ENCODE data around the gene COCH. TPM values are rescaled to one million over a fixed set of nuclear protein-coding genes. Genes with fewer than 3 reads are reported as not detected.

Gene COCH
- total RNA-seq, 1 donor from 2014 or later, result 29.0 TPM

DNA sequence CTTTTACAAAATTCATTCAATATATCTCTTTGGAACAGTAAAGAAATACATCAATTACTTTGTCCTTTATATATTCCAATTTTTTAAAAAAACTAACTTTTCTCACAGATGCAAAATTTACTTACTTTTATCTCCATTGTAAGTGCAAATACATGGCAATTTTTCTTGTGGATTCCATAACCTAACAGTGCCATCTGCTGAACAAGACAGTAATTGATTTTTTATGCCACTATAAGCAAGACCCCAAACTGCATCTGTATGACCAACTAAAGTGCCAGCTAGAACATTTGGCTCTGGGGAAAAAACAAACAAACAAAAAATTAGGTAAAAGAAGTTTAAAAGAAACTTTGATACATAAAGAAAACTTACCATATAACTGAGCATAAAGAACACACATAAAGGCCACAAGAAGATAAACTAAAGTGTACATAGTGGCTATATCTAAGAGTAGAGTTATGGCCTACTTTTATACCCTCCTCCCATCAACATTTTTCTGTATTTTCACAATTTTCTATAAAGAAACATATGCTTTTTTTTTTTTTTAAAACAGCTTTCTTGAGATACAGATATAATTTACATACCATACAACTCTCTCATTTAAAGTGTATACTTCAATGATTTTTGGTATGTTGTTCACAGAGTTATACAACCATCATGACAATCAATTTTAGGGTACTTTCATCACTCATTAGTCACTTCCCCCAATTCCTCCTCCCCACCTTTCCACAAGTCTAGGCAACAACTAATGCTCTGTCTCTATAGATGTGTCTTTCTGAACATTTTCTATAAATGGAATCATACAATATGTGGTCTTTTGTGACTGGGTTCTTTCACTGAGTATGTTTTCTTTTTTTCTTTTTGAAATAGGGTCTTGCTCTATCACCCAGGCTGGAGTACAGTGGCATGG is 32.6 kb downstream of the COCH start:
- no peaks in the 10 kb centered on the region for H3K4me1 Mint-ChIP-seq (ENCODE audit: low read depth, unreplicated experiment)
- H3K9me3 Mint-ChIP-seq (ENCODE audit: unreplicated experiment), result no peaks in the 10 kb centered on the region
- no peak for TF ChIP-seq CTCF (IDR thresholded peaks at IDR 0.05; ENCODE audit: partially characterized antibody, unreplicated experiment)
- no peak for DNase-seq
- no peak overlapping the region for H3K27ac Mint-ChIP-seq (ENCODE audit: unreplicated experiment)
- no peak overlapping the region for H3K4me3 Mint-ChIP-seq (ENCODE audit: unreplicated experiment)
- H3K36me3 Mint-ChIP-seq (ENCODE audit: unreplicated experiment), result no peaks in the 10 kb centered on the region
- H3K27me3 Mint-ChIP-seq (ENCODE audit: unreplicated experiment), result no peaks in the 10 kb centered on the region

GRCh38 chr14:30907659-30908057 is 33.3 kb downstream of the COCH start:
- Mint-ChIP-seq H3K9me3 (ENCODE audit: unreplicated experiment) (no peaks in the 10 kb centered on the region), H3K36me3 (ENCODE audit: unreplicated experiment) (no peaks in the 10 kb centered on the region), H3K4me1 (ENCODE audit: low read depth, unreplicated experiment) (no peaks in the 10 kb centered on the region), H3K4me3 (ENCODE audit: unreplicated experiment) (no peak overlapping the region), H3K27me3 (ENCODE audit: unreplicated experiment) (no peaks in the 10 kb centered on the region), H3K27ac (ENCODE audit: unreplicated experiment) (no peak overlapping the region)
- no peak for DNase-seq
- TF ChIP-seq CTCF (IDR thresholded peaks at IDR 0.05; ENCODE audit: partially characterized antibody, unreplicated experiment), result no peak

- TF ChIP-seq CTCF (IDR thresholded peaks at IDR 0.05; ENCODE audit: partially characterized antibody, unreplicated experiment), result no peak
- no peak overlapping the region for H3K27ac Mint-ChIP-seq (ENCODE audit: unreplicated experiment)
- H3K36me3 Mint-ChIP-seq (ENCODE audit: unreplicated experiment), result no peaks in the 10 kb centered on the region
- H3K27me3 Mint-ChIP-seq (ENCODE audit: unreplicated experiment), result no peaks in the 10 kb centered on the region
- no peaks in the 10 kb centered on the region for H3K9me3 Mint-ChIP-seq (ENCODE audit: unreplicated experiment)
- DNase-seq, result no peak
- H3K4me3 Mint-ChIP-seq (ENCODE audit: unreplicated experiment), result no peak overlapping the region
- no peaks in the 10 kb centered on the region for H3K4me1 Mint-ChIP-seq (ENCODE audit: low read depth, unreplicated experiment)
Measured at GRCh38 chr14:30908826-30909225, 34.5 kb downstream of the COCH start.

DNA sequence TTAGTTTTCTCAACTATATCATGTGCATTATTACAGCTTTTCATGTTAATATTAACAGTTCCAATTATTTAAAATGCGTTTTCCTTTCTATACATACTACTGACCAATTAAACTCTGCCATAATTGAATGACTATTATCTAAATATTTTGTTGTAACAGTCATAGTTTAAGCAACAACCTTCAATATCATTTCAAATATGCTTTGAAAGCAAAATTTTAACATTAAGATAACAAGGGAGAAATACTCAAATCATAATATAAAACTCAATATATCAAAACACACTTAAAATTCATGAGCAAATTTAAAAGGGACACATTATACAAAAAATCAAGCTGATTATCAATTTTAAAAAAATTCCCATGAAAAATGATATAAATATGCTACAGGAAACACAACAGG is 40.5 kb downstream of the COCH start:
- TF ChIP-seq CTCF (IDR thresholded peaks at IDR 0.05; ENCODE audit: partially characterized antibody, unreplicated experiment), result no peak
- no peak overlapping the region for H3K27ac Mint-ChIP-seq (ENCODE audit: unreplicated experiment)

DNA sequence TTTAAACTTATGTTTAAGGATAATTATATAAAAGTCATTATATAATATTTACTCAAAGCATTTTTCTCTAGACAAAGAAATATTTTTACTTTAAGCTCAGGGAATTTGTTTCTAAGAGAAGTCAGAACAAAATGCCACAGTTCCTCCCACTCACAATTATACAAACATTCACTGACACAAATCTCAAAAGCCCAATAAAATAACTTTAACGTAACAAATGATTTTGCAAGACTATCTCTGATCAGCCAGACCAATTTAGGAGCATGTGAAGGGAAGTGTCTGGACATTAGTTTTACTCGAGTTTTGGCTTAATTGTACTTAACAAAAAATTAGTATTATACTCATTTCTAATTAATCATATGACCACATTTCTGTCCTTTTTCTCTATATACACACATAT is 41.2 kb downstream of the COCH start:
- H3K27me3 Mint-ChIP-seq (ENCODE audit: unreplicated experiment), result no peaks in the 10 kb centered on the region
- no peak overlapping the region for H3K27ac Mint-ChIP-seq (ENCODE audit: unreplicated experiment)

More for the DNA sequence above, 40.5 kb downstream of the COCH start:
- H3K9me3 Mint-ChIP-seq (ENCODE audit: unreplicated experiment), result no peaks in the 10 kb centered on the region
- H3K4me3 Mint-ChIP-seq (ENCODE audit: unreplicated experiment), result no peak overlapping the region
- H3K4me1 Mint-ChIP-seq (ENCODE audit: low read depth, unreplicated experiment), result no peaks in the 10 kb centered on the region
- H3K36me3 Mint-ChIP-seq (ENCODE audit: unreplicated experiment), result no peaks in the 10 kb centered on the region
- no peaks in the 10 kb centered on the region for H3K27me3 Mint-ChIP-seq (ENCODE audit: unreplicated experiment)
- no peak for DNase-seq

More for the DNA sequence above, 41.2 kb downstream of the COCH start:
- Mint-ChIP-seq H3K9me3 (ENCODE audit: unreplicated experiment) (no peaks in the 10 kb centered on the region), H3K4me1 (ENCODE audit: low read depth, unreplicated experiment) (no peaks in the 10 kb centered on the region), H3K36me3 (ENCODE audit: unreplicated experiment) (no peaks in the 10 kb centered on the region), H3K4me3 (ENCODE audit: unreplicated experiment) (no peak overlapping the region)
- TF ChIP-seq CTCF (IDR thresholded peaks at IDR 0.05; ENCODE audit: partially characterized antibody, unreplicated experiment), result no peak
- no peak for DNase-seq
